HG03558 (cell line): ENCODE results near the gene CCDC77.

ENCODE experiments used
- ATAC-seq: cut with Tn5 transposase; IDR thresholded peaks from one replicate; pipeline ENCODE4 v1.9.1; 2021; ENCODE audit warnings: moderate number of reproducible peaks; ENCODE audit not compliant: unreplicated experiment; ENCODE audit errors: extremely low read depth

Gene CCDC77

GRCh38 chr12:450438-450837 lies 49.0 kb downstream of the CCDC77 start:
- ATAC-seq, result no peak

GRCh38 chr12:452667-453210 lies 51.3 kb downstream of the CCDC77 start:
- ATAC-seq, result no peak

GRCh38 chr12:454833-455232 lies 53.4 kb downstream of the CCDC77 start:
- no peak for ATAC-seq

- ATAC-seq, result no peak
Measured at GRCh38 chr12:455821-456220, 54.4 kb downstream of the CCDC77 start.

- ATAC-seq, result no peak
Measured at GRCh38 chr12:457676-458075, 56.2 kb downstream of the CCDC77 start.

- ATAC-seq, result no peak
Measured at GRCh38 chr12:459050-459429, 57.6 kb downstream of the CCDC77 start.

GRCh38 chr12:459430-460258 lies 58.2 kb downstream of the CCDC77 start, which contains the start of gene B4GALNT3:
Gene B4GALNT3 (plus strand): TSS chr12:459939. CDS start chr12:460377, 438 bp downstream.
- no peak for ATAC-seq

- ATAC-seq, result no peak
Measured at GRCh38 chr12:460261-461230, 59.1 kb downstream of the CCDC77 start.

GRCh38 chr12:461425-461824 lies 60.0 kb downstream of the CCDC77 start:
- no peak for ATAC-seq

GRCh38 chr12:462936-463705 lies 61.7 kb downstream of the CCDC77 start:
- ATAC-seq, result no peak

GRCh38 chr12:464484-465267 lies 63.2 kb downstream of the CCDC77 start:
- no peak for ATAC-seq

GRCh38 chr12:466039-466438 lies 64.6 kb downstream of the CCDC77 start:
- no peak for ATAC-seq

- no peak for ATAC-seq
Measured at GRCh38 chr12:466762-467161, 65.3 kb downstream of the CCDC77 start.

- no peak for ATAC-seq
Measured at GRCh38 chr12:467591-467990, 66.1 kb downstream of the CCDC77 start.

- ATAC-seq, result no peak
Measured at GRCh38 chr12:468671-469389, 67.4 kb downstream of the CCDC77 start.

- ATAC-seq, result no peak
Measured at GRCh38 chr12:470133-470532, 68.7 kb downstream of the CCDC77 start.

- ATAC-seq, result no peak
Measured at GRCh38 chr12:473198-473597, 71.8 kb downstream of the CCDC77 start.

- ATAC-seq, result no peak
Measured at GRCh38 chr12:473863-474577, 72.6 kb downstream of the CCDC77 start.
